ENCODE measurements around the gene GALP. TPM values are rescaled to one million over a fixed set of nuclear protein-coding genes. Genes with fewer than 3 reads are reported as not detected.
A peak's percentile ranks its signal among the peaks of the same experiment; 100 is the strongest.

Gene GALP
- total and polyA plus RNA-seq, 2 experiments from 2014 or later = not detected

DNA sequence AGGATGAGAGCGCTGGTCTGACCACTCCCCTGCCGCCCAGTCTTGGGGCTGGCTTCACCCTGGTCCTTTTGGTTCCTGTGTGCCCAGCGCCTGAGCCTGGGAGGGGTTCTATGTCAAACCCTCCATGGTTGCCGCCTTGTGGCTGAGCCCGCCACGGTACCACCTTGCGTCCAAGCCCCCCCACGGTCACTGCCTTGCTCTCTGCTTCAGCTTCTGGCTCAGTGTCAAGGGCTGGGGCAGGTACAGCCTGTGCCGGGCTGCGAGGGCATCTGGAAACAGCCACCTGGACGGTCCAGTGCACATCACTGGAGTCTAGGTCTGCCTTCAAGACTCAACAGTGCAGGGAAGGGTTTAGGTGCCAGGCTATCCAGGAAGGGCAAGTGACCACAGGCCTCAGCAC lies 14.3 kb upstream of the GALP start:
- no peaks in the 10 kb centered on the region for H3K27me3 ChIP-seq
- 93% methylated on average over 11 of the region's 11 CpGs for WGBS (ENCODE audit: low lambda C conversion rate, missing lambda C conversion rate)
- H3K27ac ChIP-seq = no peak overlapping the region
- peak; percentile 3 for DNase-seq (ENCODE audit: low spot score)
- no peaks in the 10 kb centered on the region for H3K79me2 ChIP-seq
- TF ChIP-seq EZH2 (IDR thresholded peaks at IDR 0.05; ENCODE audit: borderline replicate concordance) = no peak
- TF ChIP-seq, protein P1, sequence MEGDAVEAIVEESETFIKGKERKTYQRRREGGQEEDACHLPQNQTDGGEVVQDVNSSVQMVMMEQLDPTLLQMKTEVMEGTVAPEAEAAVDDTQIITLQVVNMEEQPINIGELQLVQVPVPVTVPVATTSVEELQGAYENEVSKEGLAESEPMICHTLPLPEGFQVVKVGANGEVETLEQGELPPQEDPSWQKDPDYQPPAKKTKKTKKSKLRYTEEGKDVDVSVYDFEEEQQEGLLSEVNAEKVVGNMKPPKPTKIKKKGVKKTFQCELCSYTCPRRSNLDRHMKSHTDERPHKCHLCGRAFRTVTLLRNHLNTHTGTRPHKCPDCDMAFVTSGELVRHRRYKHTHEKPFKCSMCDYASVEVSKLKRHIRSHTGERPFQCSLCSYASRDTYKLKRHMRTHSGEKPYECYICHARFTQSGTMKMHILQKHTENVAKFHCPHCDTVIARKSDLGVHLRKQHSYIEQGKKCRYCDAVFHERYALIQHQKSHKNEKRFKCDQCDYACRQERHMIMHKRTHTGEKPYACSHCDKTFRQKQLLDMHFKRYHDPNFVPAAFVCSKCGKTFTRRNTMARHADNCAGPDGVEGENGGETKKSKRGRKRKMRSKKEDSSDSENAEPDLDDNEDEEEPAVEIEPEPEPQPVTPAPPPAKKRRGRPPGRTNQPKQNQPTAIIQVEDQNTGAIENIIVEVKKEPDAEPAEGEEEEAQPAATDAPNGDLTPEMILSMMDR (IDR thresholded peaks at IDR 0.05; ENCODE audit: poor library complexity) = no peak
- no peak for TF ChIP-seq EZH2phosphoT487 (IDR thresholded peaks at IDR 0.05; ENCODE audit: low read depth, severe bottlenecking, unreplicated experiment)
- H3K4me1 ChIP-seq (ENCODE audit: insufficient read depth) = no peaks in the 10 kb centered on the region
- H3K4me2 ChIP-seq = no peak overlapping the region
- H2AFZ ChIP-seq = no peak overlapping the region
- no peak overlapping the region for H3K4me3 ChIP-seq
- no peaks in the 10 kb centered on the region for H3K9me3 ChIP-seq (ENCODE audit: low read depth)
- no peaks in the 10 kb centered on the region for H3K36me3 ChIP-seq (replicated peaks; ENCODE audit: insufficient read depth, low read depth)
- no peaks in the 10 kb centered on the region for H4K20me1 ChIP-seq (ENCODE audit: insufficient read depth, poor library complexity, severe bottlenecking)
- H3K9me2 ChIP-seq (replicated peaks; ENCODE audit: insufficient read depth) = no peaks in the 10 kb centered on the region

DNA sequence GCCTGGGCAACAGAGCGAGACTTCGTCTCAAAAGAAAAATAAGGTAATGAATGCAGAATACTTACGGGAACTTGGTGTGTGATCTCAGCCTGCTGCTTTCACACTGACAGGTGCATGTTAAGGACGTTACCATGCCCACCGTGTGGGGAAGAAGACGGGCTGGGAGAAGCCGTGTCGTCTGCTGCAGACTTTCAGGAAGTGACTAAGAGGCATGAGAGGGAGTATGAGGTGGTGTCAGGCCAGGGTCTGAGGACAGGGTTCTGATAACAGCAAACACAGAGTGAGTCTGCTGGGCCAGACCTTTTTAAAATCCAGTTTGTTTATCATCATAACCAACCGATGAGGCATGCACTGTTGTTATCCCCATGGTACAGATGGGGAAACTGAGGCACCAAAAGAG lies 13.6 kb upstream of the GALP start:
- Histone ChIP-seq H2AFZ (no peak overlapping the region), H3K4me1 (ENCODE audit: insufficient read depth) (no peaks in the 10 kb centered on the region), H3K79me2 (no peaks in the 10 kb centered on the region), H3K36me3 (replicated peaks; ENCODE audit: insufficient read depth, low read depth) (no peaks in the 10 kb centered on the region), H3K27ac (no peak overlapping the region), H3K4me3 (no peak overlapping the region), H3K27me3 (no peaks in the 10 kb centered on the region), H4K20me1 (ENCODE audit: insufficient read depth, poor library complexity, severe bottlenecking) (no peaks in the 10 kb centered on the region), H3K9me2 (replicated peaks; ENCODE audit: insufficient read depth) (no peaks in the 10 kb centered on the region), H3K4me2 (no peak overlapping the region), H3K9me3 (ENCODE audit: low read depth) (no peaks in the 10 kb centered on the region)
- TF ChIP-seq EZH2phosphoT487 (IDR thresholded peaks at IDR 0.05; ENCODE audit: low read depth, severe bottlenecking, unreplicated experiment) = no peak
- no peak for TF ChIP-seq EZH2 (IDR thresholded peaks at IDR 0.05; ENCODE audit: borderline replicate concordance)
- TF ChIP-seq, protein P1 (IDR thresholded peaks at IDR 0.05; ENCODE audit: poor library complexity) = no peak
- peak; percentile 3 for DNase-seq (ENCODE audit: low spot score)
- 87% methylated on average over 9 of the region's 9 CpGs for WGBS (ENCODE audit: low lambda C conversion rate, missing lambda C conversion rate)

DNA sequence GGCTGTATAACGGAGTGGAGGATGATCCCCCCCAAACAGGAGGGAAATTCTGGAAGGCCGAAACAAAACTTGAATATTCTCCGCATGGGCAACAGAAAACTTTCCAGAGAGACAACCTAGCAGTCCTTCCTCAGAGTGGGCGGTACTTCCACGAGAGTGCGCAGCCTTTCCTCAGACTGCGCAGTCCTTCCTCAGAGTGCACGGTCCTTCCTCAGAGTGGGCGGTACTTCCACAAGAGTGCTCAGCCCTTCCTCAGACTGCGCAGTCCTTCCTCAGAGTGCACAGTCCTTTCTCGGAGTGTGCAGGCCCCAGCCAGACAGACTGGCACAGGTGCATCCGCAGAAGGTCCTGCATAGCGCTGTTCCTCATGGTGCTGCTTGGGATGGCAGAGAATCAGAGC lies 12.7 kb upstream of the GALP start:
- Histone ChIP-seq H3K27me3 (no peaks in the 10 kb centered on the region), H3K4me2 (no peak overlapping the region), H3K4me3 (no peak overlapping the region), H3K9me3 (ENCODE audit: low read depth) (no peaks in the 10 kb centered on the region), H3K36me3 (replicated peaks; ENCODE audit: insufficient read depth, low read depth) (no peaks in the 10 kb centered on the region), H3K9me2 (replicated peaks; ENCODE audit: insufficient read depth) (no peaks in the 10 kb centered on the region), H3K4me1 (ENCODE audit: insufficient read depth) (no peaks in the 10 kb centered on the region), H2AFZ (no peak overlapping the region), H4K20me1 (ENCODE audit: insufficient read depth, poor library complexity, severe bottlenecking) (no peaks in the 10 kb centered on the region), H3K79me2 (no peaks in the 10 kb centered on the region), H3K27ac (no peak overlapping the region)
- DNase-seq (ENCODE audit: low spot score) = no peak
- TF ChIP-seq EZH2 (IDR thresholded peaks at IDR 0.05; ENCODE audit: borderline replicate concordance) = no peak
- TF ChIP-seq, protein P1 (IDR thresholded peaks at IDR 0.05; ENCODE audit: poor library complexity) = no peak
- TF ChIP-seq EZH2phosphoT487 (IDR thresholded peaks at IDR 0.05; ENCODE audit: low read depth, severe bottlenecking, unreplicated experiment) = no peak
- WGBS (ENCODE audit: low lambda C conversion rate, missing lambda C conversion rate) = 93% methylated on average over 13 of the region's 13 CpGs
